ENCODE measurements around the gene CCDC183.
"Not testable (repeated sequence)": the region's sequence is repeated elsewhere in the genome, so short reads cannot be mapped to it uniquely, and the experiment has no call there.

Gene CCDC183

GRCh38 chr9:136839229-136840139 is 43.3 kb downstream of the CCDC183 start:
- DNase-seq (ENCODE audit: low read depth), result no peak

GRCh38 chr9:136840140-136840876 is 44.2 kb downstream of the CCDC183 start:
- no peak for DNase-seq (ENCODE audit: low read depth)

DNA sequence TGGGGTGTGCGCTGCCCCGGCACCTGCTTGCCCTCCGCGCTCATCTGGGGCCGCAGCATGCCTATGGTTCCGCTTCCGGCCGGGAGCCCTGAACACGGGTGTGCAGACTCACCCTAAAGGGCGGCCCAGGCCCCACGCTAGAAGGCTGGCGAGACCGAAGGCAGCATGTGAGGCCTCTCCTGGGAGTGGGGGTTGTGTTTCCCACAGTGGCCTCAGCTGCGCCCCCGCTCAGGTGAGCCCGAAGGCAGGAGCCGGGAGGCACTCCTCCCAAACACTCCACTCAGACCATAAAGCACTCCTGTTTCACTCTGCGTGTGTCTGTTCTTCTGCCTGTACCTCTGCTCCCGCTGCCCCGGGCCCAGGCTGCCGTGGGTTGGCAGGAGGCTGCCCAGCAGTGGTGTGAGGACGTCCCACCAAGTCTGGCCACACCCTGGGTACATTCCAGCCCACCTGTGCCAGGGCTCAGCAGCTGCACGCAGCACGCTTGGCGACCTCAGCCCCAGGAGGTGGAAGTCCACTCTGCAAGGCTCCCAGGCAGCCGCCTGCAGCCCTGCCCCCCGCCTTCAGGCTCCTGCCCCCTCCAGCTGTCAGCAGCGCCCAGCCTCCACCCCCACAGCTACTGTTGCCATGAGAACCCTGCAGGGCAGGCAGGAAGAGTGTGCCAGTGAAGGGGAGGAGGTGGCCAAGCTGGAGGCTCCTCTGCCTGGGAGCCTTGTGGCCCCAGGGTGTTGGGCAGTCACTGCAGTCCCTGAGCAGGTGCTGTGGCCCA is 44.9 kb downstream of the CCDC183 start:
- no peak for DNase-seq (ENCODE audit: low read depth)

- not testable (repeated sequence) for DNase-seq (ENCODE audit: low read depth)
These were observed 45.7 kb downstream of the CCDC183 start for GRCh38 chr9:136841646-136842379.

DNA sequence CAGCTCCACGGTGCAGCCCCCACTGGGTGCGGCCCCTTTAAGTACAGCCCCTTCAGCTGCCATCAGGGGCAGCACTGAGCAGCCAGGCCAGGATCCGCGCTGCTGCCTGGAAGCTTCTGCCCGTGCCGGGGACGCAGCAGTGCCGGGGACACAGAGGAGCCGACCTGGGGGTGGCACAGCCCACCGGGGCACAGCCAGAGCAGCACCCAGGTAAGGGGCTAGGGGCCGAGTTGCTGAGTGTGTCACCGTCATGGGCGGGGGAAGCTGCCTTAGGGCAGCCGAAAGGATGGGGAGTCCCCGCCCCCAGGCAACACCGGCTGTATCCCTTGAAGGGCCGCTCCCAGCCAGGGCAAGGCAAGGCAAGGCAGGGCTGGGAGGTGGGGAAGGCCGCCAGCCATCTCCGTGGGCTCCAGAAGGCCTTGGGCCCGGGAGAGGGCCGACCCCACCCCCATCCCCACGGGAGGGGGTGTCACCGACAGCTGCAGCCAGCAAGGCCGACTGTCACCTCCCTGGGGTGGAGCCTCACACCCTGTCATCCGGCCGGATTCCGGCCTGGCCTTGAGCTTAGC is 46.3 kb downstream of the CCDC183 start, which contains the start of gene AJM1:
TSS of gene AJM1 (plus strand) at position 99 of the 569 bp plus-strand sequence. CDS start 1,937 bp downstream, outside the sequence.
- not testable (repeated sequence) for DNase-seq (ENCODE audit: low read depth)

GRCh38 chr9:136843159-136843800 is 47.1 kb downstream of the CCDC183 start:
- DNase-seq (ENCODE audit: low read depth), result not testable (repeated sequence)

DNA sequence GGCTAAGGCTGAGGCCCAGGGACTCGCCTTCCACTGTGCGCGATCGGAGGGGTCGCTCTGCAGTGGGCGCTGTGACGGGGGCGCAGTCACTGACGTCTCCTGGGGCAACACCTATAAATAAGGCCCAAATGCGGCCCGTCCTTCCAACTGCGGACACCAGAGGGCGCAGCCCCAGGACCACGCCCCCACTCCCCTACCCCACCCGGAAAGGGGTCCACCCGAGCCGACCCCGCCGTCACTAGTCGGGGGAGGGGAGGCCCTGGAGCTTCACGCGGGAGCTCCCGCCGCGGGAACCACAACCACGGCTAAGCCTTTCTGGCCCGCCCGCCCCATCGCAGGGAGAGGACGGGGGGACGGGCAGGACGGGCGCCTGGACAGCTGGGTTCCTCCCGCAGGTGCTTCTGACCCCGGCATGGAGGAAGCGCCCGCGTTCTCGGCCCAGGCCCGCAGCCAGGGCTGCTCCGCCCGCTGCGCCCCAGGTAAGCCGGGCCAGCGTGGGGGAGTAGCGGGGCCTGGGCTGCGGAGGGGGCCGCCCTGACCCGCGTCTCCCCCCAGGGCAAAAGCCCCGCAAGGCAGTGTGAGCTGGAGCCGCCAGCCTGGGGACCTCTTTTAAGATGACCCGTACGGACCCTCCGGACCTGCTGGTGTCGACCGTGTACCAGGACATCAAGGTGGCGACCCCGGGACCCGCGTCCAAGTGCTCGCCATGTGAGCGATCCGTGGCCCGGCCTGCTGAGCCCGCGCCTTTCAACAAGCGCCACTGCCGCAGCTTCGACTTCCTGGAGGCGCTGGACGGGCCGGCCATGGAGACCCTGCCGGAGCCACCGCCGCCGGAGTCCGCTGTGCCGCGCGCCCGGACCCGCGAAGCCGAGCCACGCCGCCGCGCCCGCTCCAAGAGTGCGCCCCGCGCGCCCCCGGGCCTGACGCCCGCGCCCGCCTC is 47.9 kb downstream of the CCDC183 start:
- DNase-seq (ENCODE audit: low read depth), result not testable (repeated sequence)

DNA sequence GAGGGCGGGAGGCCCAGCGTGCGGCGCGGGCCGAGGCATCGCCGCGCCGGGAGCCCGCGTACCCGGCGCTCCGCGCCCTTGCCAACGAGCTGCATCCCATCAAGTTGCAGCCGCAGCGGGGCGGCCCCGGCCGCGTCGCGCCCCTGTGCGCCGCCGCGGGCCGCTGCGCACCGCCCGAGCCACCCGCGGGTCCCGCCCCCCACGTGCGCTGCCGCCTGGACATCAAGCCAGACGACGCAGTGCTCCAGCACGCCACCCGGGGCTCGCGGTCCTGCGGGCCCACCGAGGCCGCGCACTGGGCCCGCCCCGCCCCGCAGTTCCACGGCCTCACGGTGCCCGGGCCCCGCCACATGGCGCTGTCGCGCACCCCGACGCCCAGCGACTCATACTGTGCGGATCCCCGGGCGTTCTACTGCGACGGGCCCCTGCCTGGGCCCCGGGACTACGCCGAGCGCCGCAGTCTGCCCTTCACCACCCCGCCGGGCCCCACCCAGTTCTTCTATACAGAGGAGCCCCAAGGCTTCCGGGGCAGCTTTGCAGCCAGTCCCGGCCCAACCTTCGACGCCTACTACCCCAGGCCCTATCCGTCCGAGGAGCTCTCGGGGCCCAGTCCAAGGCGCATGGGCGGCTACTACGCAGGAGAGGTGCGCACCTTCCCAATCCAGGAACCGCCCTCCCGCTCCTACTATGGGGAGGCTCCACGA is 48.8 kb downstream of the CCDC183 start:
- no peak for DNase-seq (ENCODE audit: low read depth)

GRCh38 chr9:136845465-136846260 is 49.5 kb downstream of the CCDC183 start:
- no peak for DNase-seq (ENCODE audit: low read depth)

DNA sequence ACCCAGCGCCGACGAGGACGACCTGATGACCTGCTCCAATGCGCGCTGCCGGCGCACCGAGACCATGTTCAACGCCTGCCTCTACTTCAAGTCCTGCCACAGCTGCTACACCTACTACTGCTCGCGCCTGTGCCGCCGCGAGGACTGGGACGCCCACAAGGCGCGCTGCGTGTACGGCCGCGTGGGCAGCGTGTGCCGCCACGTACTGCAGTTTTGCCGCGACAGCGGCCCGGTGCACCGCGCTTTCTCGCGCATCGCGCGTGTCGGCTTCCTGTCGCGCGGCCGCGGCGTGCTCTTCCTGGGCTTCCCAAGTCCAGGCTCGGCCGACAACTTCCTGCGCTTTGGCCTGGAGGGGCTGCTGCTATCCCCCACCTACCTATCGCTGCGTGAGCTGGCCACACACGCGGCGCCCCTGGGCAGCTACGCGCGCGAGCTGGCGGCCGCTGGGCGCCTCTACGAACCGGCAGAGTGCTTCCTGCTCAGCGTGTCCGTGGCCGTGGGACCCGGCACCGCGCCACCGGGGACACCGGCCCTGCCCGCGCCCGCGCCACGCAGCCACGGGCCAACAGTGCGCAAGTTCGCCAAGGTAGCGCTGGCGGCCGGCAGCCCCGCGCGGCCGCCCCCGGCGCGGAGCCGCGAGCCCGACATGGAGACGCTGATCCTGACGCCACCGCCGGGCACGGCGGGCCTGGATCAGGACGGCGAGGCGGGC is 50.4 kb downstream of the CCDC183 start:
- no peak for DNase-seq (ENCODE audit: low read depth)

- no peak for DNase-seq (ENCODE audit: low read depth)
These were observed 51.1 kb downstream of the CCDC183 start for GRCh38 chr9:136847088-136847825.

- DNase-seq (ENCODE audit: low read depth), result no peak
These were observed 51.8 kb downstream of the CCDC183 start for GRCh38 chr9:136847826-136848392.

GRCh38 chr9:136848393-136849037 is 52.4 kb downstream of the CCDC183 start:
- no peak for DNase-seq (ENCODE audit: low read depth)

- peak; percentile 96 for DNase-seq (ENCODE audit: low read depth)
These were observed 53.2 kb downstream of the CCDC183 start, which contains the start of gene PHPT1 for GRCh38 chr9:136849038-136849959. TSS of gene PHPT1 (plus strand) at chr9:136849409. CDS start at chr9:136849431, 22 bp downstream.

All from non-pigmented ciliary epithelial cell (primary cell).